GM21515 (cell line): ENCODE measurements around the gene COL2A1.

Experiments
- ATAC-seq: cut with Tn5 transposase; IDR thresholded peaks from one replicate; pipeline ENCODE4 v1.9.1; 2021; ENCODE audit not compliant: unreplicated experiment

COL2A1 gene

GRCh38 chr12:47990351-47991105 is 13.7 kb downstream of the COL2A1 start:
- ATAC-seq: peak; percentile 94

- no peak for ATAC-seq
These were observed 14.6 kb downstream of the COL2A1 start for GRCh38 chr12:47989666-47990065.

GRCh38 chr12:47989023-47989417 is 15.3 kb downstream of the COL2A1 start:
- ATAC-seq: no peak

DNA sequence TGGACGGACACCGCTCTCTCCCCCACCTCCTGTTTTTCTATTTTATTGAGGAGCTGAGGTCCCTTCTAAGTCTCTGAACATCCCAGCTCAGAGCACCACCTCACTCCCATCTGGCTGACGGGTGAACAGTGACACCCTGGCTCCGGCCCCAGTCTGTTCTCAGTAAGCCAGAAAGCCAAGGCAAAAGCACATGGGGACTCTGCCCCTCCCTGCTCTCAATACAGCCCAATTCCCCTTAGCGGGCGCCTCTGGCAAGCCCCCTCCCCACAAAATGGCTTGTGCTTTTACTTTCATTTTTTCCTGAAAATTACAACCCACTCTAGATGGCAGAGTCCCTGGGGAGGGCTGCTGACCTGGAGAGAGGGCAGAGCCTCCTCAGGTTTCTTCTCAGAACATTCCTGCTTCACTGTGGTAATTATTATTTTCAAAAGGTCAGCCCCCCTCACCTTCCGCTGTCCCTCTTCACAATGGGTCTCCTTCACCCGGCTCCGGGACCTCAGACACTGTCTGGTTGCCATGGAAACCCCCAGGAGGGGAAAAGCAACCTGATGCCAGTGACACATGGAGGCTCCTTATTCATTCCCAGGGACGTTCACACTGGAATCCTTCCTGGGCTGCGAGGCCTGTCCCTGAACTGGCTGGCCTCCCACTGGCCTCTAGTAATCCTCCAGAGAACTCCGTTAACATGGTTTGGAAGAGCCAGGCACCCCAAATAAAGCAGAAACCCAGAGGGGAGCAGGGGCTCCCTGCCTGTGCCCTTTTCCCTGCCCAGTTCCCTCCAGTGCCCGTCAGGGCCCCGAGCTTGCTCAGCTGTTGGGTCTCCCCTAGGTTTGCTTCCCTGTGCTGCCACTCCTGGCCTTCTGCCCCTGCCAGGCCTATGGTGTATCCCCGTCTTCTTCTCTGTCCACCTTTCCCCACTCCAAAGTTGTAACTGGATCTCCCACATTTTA is 15.9 kb downstream of the COL2A1 start:
- ATAC-seq: no peak

DNA sequence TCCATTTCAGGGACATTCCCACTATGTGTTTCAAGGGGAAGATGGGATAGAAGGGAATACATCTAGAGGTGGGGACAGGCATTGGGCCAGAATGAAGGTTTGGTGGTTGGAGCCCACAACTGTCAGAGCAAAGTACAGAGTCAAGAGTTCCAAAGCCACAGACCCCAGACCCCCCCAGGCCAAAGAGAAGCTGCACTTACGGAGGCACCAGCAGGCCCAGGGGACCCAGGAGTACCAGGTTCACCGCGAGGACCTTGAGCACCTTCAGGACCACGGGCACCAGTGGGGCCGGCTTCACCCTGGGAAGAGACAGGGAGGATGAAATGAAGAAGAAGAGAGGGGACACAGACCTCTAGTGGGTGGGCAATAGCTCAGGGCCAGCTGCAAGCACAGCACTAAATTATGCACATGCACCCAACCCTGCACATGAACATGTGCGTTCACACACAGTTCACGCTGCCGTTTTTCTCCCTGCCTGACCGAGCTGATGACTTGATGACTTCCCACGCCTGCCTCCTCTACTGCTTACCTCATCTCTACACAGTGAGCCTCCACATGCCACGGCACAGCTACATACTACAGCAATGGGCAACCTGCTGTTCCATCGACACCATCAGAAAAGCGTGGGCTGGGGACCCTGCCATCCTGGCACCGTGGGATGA is 16.7 kb downstream of the COL2A1 start:
- ATAC-seq: no peak

DNA sequence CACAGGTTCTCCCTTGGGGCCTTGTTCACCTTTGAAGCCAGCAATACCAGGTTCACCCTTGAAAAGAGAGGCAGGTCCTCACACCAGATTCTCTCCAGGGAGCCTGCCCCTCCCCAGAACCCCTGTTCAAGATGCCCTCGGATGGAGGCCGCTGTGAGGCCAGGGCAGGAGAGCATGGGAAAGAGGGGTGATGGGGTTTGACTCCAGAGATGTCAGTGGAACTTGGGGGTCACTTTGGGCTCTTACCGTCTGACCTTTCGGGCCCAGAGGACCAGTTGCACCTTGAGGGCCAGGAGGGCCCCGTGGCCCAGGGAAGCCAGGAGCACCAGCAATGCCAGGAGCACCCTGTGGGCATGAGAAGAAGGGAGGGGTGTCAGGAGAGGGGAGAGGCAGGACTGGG is 17.4 kb downstream of the COL2A1 start:
- ATAC-seq: no peak

DNA sequence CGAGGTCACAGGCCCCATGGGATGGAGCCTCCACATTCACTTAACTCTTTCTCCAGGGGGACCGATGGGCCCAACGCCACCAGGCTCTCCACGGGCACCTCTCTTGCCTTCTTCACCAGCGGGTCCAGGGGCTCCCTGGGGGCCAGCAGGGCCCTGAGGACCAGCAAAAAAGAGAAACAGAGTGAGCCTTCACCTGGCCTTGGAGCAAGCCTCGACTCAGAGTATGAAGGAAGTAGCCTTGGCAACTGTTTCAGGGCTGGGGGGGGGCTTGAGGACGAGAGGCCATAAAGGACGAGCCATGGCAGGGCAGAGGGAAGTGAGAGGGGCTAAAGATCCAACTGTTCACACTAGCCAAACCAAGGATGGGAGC is 18.0 kb downstream of the COL2A1 start:
- no peak for ATAC-seq

- no peak for ATAC-seq
These were observed 18.5 kb downstream of the COL2A1 start for GRCh38 chr12:47985596-47986290.

DNA sequence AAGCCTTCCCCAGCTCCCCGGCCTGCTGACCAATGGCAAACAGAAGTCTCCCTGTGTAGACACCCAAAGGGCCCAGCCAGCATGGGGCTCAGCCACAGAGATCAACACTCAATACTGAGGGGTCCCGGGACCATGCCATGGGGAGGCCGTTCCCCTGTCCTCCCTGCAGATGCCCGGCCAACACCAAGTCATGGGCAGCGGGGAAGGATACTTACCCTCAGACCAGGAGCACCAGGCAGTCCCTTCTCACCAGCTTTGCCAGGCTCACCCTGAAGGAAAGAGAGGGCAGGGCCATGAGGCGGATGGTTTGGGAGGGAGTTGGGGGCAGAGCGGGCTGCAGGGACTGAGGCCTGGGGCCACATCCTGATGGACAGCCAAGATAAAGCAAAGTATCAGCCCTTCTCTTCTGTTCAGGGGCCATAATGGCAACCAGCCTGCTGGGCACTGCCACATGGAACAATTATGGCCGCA is 19.9 kb downstream of the COL2A1 start:
- no peak for ATAC-seq

DNA sequence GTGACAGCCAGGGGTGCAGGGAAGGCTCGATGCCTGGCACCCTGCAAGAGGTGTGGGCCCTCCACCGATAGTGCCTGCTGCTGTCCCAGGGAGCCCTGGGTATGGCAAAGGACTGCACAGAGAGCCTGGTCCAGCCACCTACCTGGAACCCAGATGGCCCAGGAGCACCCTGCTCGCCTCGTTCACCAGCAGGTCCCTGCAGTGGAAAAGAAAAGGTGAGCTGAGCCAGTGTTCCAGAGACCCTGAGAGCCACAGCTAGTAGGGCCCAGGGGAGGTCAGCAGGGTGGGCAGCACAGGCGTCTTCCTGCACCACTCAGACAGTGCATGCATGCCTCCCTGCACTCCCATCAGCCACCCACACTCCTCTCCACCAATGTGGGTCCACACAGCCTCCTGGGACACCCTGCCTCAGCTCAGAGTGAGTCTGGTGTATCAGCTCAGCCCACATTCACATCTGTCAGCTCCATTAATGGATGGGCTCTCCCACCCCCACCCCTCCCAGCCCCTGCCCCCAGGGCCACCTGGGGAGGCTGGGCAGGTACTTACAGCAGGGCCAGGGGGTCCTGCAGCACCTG is 20.6 kb downstream of the COL2A1 start:
- no peak for ATAC-seq

DNA sequence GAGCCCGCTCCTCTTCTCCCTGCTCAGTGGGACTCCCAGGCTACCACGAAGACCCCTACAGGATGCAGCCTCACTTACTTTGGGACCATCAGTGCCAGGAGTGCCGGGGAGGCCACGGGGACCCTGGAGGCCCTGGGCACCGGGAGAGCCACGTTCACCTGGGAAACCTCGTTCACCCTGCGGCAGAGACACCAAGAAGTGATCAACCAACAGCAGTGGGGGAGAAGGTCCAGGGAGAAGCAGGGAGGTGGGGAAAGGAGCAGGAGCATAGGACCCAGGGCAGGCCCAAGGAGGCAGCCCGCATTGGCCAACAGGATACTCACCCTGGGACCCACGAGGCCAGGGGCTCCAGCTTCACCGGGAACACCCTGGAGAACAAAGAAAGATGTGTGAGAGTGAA is 21.5 kb downstream of the COL2A1 start:
- no peak for ATAC-seq

DNA sequence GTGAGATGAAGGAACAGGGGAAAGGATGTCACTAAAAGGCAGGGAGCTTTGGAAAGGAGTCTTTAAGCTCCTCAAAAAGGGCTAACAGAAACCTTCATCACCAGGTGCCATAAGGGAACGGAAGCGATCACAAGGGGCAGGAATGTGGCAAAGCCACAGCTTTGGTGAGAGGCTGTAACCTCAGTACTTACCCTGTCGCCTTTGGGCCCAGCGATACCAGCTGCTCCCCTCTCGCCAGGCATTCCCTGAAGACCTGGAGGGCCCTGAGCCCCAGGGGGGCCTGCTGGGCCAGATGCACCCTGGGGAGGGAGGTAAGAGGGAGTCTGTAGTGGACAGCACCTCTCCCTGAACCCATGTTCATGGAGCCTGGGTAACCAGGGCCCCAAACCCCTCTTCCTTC is 22.0 kb downstream of the COL2A1 start:
- ATAC-seq: no peak

DNA sequence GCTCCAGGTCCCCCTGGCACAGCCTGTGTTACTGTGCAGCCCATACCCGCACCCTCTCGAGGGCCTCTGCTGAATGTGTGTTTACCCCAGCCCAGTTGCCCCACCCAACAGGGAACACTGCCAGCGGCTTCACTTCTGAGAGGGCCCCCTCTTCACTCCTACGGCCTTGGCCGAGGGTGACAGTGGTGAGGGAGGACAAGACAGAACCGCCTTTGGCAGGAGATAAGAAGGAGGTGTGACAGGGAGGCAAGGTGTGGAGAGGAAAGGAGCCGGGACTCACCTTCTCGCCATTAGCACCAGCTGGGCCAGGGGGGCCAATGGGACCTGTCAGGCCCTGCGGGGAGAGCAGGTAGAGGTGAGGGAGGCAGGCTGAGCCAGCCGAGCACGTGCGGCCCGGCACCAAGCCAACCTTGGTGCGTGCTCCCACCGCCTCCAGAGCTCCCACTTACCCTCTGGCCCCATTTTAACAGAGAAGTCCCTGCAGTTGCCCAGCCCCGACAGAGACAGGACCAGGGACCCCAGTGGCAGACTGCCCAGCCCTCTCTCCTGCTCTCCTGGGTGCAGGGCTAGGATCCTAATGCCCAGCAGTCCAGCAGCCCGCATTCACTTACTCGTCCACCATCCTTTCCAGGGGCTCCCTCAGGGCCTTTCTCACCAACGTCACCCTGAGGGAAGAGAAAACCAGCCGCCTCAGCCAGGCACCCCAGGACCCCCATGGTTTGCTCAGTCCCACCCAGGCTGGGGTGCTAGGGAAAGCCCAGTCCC is 22.6 kb downstream of the COL2A1 start:
- ATAC-seq: no peak

DNA sequence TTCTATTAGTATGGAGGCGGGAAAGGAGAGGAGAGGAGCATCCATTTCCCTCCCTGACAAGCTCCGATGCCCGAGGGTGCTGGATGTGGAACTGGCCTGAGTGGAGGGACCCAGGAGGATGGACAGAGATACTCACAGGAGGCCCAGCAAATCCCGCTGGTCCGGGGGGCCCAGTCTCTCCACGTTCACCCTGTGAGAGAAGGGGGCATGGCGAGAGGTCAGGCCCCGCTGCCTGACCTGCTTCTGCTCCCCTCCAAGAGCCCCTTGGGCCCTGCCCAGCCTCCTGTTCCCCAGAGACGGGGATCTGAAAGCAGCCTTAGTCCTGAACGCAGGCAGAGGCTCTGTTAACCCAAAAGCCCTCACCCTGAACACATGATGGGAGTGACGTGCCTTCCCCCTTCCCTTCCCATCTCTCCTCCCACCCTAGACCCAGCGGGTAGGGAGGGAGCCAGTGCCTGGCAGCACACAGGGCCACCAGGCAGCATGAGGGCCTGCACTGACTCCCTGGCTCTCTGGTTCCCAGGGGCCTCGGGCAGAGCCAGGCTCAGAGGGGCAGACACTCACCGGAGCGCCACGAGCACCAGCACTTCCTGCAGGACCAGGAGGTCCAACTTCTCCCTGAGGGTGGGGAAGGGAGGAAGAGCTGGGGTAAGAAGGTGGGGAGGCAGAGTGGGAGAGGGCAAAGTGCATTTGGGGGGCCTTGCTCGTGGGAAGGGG is 23.3 kb downstream of the COL2A1 start:
- ATAC-seq: no peak

DNA sequence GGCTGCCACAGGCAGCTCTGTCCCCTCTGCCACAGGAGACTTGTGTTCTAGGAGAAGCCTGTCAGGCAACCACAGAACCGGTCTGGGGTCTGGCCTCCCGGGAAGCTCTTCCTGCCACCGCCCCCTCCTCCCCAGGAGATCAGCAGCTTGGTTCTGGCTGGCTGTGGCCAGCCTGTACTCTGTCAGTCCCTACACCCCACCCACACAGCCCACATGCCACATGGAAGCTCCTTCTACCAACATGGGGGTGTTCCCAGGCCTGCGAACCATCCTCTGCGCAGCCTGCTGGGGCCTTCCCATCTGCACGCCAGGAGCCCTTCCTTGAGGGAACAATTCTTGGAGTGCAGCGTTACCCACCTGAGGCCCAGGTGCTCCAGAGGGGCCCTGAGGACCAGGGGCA is 24.1 kb downstream of the COL2A1 start:
- ATAC-seq: no peak

DNA sequence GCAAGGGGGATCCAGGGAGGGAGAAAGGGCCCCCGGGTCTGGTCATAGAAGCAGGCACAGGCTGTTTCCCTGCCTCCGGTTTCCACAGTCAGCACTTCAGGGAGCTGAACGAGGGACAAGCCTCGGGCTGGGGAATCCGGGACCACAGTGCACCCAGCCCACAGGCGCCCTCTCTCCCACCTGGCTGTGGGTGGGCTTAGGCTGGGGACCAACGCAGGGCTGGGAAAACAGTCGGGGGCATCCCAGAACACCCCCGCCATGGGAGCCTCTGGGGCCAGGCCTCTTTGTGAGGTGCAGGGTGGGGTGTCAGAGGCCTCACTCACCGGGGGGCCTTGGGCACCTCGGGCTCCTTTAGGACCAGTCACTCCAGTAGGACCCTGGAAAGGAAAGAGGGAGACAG is 24.6 kb downstream of the COL2A1 start:
- ATAC-seq: no peak

DNA sequence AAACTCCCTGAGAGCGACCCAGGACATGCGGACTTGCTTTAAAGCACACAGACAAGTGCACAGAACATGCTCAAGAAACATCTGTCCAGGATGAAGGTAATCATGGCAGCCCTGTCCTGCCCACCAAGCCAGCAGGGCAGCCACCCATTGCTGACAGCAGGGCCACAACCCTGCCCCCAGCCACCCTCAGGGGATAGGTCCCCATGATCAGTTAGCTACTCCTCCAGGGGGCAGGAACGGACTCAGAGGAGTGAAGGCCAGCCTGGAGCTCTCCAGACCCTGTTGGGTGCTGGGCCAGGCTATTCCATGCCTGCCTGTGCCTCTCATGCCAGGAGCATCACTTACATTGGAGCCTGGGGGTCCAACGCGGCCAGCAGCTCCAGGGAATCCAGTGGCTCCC is 25.1 kb downstream of the COL2A1 start:
- no peak for ATAC-seq

- ATAC-seq: no peak
These were observed 25.7 kb downstream of the COL2A1 start for GRCh38 chr12:47978598-47978873.

DNA sequence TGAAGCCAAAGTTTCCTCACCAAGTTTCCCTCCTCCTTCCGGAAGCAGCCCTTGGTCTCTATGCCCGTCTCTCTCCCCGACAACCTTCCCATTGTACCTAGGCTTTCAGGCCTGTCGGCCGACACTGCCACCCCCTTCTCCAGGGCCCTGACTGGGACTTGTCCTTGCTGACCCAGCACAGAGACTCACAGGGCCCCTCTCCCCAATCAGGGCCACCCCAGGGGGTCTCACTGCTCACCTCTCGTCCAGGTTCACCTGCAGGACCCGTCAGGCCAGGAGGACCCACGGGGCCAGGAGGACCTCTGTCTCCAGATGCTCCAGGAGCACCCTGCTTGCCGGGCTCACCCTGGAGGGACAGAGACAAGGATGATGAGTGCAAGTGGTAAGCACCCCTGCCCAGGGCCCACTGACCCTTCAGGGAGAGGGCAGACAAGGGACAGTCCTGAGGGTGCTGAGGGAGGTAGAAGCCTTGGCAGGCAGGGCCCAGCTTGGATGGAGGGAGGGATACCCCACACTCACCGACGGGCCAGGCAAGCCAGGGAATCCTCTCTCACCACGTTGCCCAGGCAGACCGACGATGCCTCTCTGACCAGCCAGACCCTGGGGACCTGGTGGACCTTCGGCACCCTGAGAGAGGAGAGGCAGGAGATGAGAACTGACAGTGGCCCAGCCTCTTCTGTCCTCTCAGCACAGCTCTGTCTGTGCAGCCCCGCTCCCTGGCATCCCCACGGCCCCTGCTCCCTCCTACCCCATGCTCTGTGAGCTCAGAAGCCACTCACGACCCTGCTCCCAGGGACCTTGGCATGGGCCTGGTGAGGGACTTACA is 26.3 kb downstream of the COL2A1 start:
- ATAC-seq: no peak
